CD4-positive, alpha-beta T cell treated with Interleukin-2 at 100 ng/mL for 4 hours (primary cell): ENCODE results near the gene SLC35F6.

ENCODE experiments used
- DNase-seq: peaks from one replicate; pipeline ENCODE4 v3.0.0-alpha.2; 2020; ENCODE audit warnings: low spot score

SLC35F6 gene

GRCh38 chr2:26822877-26823276 lies 58.8 kb downstream of the SLC35F6 start:
- DNase-seq, result no peak
